ENCODE data around the gene TCF7L2. TPM values are rescaled to one million over a fixed set of nuclear protein-coding genes. Genes with fewer than 3 reads are reported as not detected.

Gene TCF7L2
- total and polyA plus RNA-seq, 9 of the 15 experiments (the other 6 are each of a cell fraction or from before 2014, with no cell fraction given) = 0.32 to 2.8 (median 0.92) TPM

GRCh38 chr10:113060201-113061053 lies 110.4 kb downstream of the TCF7L2 start (continued):
- TF ChIP-seq ZKSCAN1 (IDR thresholded peaks at IDR 0.05; ENCODE audit: low read depth, low read length) (no peak), TRIM28 (IDR thresholded peaks at IDR 0.05) (no peak), TSHZ1 (CRISPR knock-in tag; IDR thresholded peaks at IDR 0.05) (no peak), ZNF586 (CRISPR knock-in tag; conservative IDR thresholded peaks at IDR 0.05) (no peak), POLR2AphosphoS2 (IDR thresholded peaks at IDR 0.05; ENCODE audit: low read length) (no peak), ZC3H11A (IDR thresholded peaks at IDR 0.05; ENCODE audit: low read depth, low read length) (no peak), ARNT (IDR thresholded peaks at IDR 0.05) (no peak), YBX1 (IDR thresholded peaks at IDR 0.05) (no peak), MTA3 (IDR thresholded peaks at IDR 0.05; ENCODE audit: borderline replicate concordance) (no peak), ZNF324 (CRISPR knock-in tag; IDR thresholded peaks at IDR 0.05) (no peak), KAT7 (CRISPR knock-in tag; IDR thresholded peaks at IDR 0.05; ENCODE audit: borderline replicate concordance) (no peak), NR2C2 (CRISPR knock-in tag; IDR thresholded peaks at IDR 0.05) (no peak), NR2C2 (tag; IDR thresholded peaks at IDR 0.05) (peak; percentile 10; the same call in 1 of the 2 replicates), CREB5 (CRISPR knock-in tag; IDR thresholded peaks at IDR 0.05) (no peak), NCOR1 (IDR thresholded peaks at IDR 0.05) (peak; percentile 94), BRF2 (IDR thresholded peaks at IDR 0.05; ENCODE audit: borderline replicate concordance, insufficient read depth, insufficient read length) (no peak), POLR2H (tag; IDR thresholded peaks at IDR 0.05; ENCODE audit: low read depth) (0 out of 2 replicates have a peak, but pooled peaks have one; percentile 36), ZNF696 (CRISPR knock-in tag; conservative IDR thresholded peaks at IDR 0.05) (no peak), POLR2B (IDR thresholded peaks at IDR 0.05; ENCODE audit: low read depth, partially characterized antibody) (peak; percentile 32), SMARCC2 (IDR thresholded peaks at IDR 0.05; ENCODE audit: low read depth) (no peak; the same call in 1 of the 2 replicates), ZNF24 (IDR thresholded peaks at IDR 0.05) (no peak), ELF1 (tag; IDR thresholded peaks at IDR 0.05) (peak; percentile 59), CBX1 (IDR thresholded peaks at IDR 0.05; ENCODE audit: low read depth) (no peak), ZNF511 (CRISPR knock-in tag; IDR thresholded peaks at IDR 0.05) (no peak)
